ENCODE data around the gene PIGQ.
"Not testable (repeated sequence)": the region's sequence is repeated elsewhere in the genome, so short reads cannot be mapped to it uniquely, and the experiment has no call there.

PIGQ gene

GRCh38 chr16:593406-593805 is 23.6 kb downstream of the PIGQ start:
- FAIRE-seq = no peak
- TF ChIP-seq TAF1 (IDR thresholded peaks at IDR 0.05; ENCODE audit: borderline replicate concordance, low read depth, low read length) (no peak), POLR2AphosphoS5 (IDR thresholded peaks at IDR 0.05; ENCODE audit: low read depth, low read length) (no peak)
- no peak for DNase-seq (ENCODE audit: insufficient read length)

- FAIRE-seq (no peak), DNase-seq (ENCODE audit: insufficient read length) (no peak)
- TF ChIP-seq POLR2A (IDR thresholded peaks at IDR 0.05; ENCODE audit: low read depth, low read length) = no peak
- no peak for TF ChIP-seq POLR2AphosphoS5 (IDR thresholded peaks at IDR 0.05; ENCODE audit: low read depth, low read length)
- TF ChIP-seq TAF1 (IDR thresholded peaks at IDR 0.05; ENCODE audit: borderline replicate concordance, low read depth, low read length) = no peak
Measured at GRCh38 chr16:593807-594206, 24.0 kb downstream of the PIGQ start.

- no peak for DNase-seq (ENCODE audit: insufficient read length)
- no peak for FAIRE-seq
Measured at GRCh38 chr16:595094-595528, 25.3 kb downstream of the PIGQ start.

GRCh38 chr16:595942-596735 is 26.4 kb downstream of the PIGQ start:
- DNase-seq (ENCODE audit: insufficient read length) (no peak), FAIRE-seq (no peak)
- TF ChIP-seq POLR2AphosphoS5 (IDR thresholded peaks at IDR 0.05; ENCODE audit: low read depth, low read length) (no peak), POLR2A (IDR thresholded peaks at IDR 0.05; ENCODE audit: low read depth, low read length) (no peak), TAF1 (IDR thresholded peaks at IDR 0.05; ENCODE audit: borderline replicate concordance, low read depth, low read length) (no peak)

More at GRCh38 chr16:595094-595528, 25.3 kb downstream of the PIGQ start:
- no peak for TF ChIP-seq TAF1 (IDR thresholded peaks at IDR 0.05; ENCODE audit: borderline replicate concordance, low read depth, low read length)
- no peak for TF ChIP-seq POLR2A (IDR thresholded peaks at IDR 0.05; ENCODE audit: low read depth, low read length)
- no peak for TF ChIP-seq POLR2AphosphoS5 (IDR thresholded peaks at IDR 0.05; ENCODE audit: low read depth, low read length)

GRCh38 chr16:596736-597060 is 26.9 kb downstream of the PIGQ start:
- no peak for DNase-seq (ENCODE audit: insufficient read length)
- TF ChIP-seq TAF1 (IDR thresholded peaks at IDR 0.05; ENCODE audit: borderline replicate concordance, low read depth, low read length) = no peak
- TF ChIP-seq POLR2A (IDR thresholded peaks at IDR 0.05; ENCODE audit: low read depth, low read length) = no peak
- no peak for TF ChIP-seq POLR2AphosphoS5 (IDR thresholded peaks at IDR 0.05; ENCODE audit: low read depth, low read length)
- no peak for FAIRE-seq

- not testable (repeated sequence) for DNase-seq (ENCODE audit: insufficient read length); FAIRE-seq
Measured at GRCh38 chr16:597655-598054, 27.9 kb downstream of the PIGQ start.

- DNase-seq (ENCODE audit: insufficient read length) (no peak), FAIRE-seq (no peak)
- TF ChIP-seq TAF1 (IDR thresholded peaks at IDR 0.05; ENCODE audit: borderline replicate concordance, low read depth, low read length) = no peak
- no peak for TF ChIP-seq POLR2AphosphoS5 (IDR thresholded peaks at IDR 0.05; ENCODE audit: low read depth, low read length)
- no peak for TF ChIP-seq POLR2A (IDR thresholded peaks at IDR 0.05; ENCODE audit: low read depth, low read length)
Measured at GRCh38 chr16:598823-599739, 29.3 kb downstream of the PIGQ start.

- TF ChIP-seq POLR2A (IDR thresholded peaks at IDR 0.05; ENCODE audit: low read depth, low read length) (no peak), POLR2AphosphoS5 (IDR thresholded peaks at IDR 0.05; ENCODE audit: low read depth, low read length) (no peak), TAF1 (IDR thresholded peaks at IDR 0.05; ENCODE audit: borderline replicate concordance, low read depth, low read length) (no peak)
- FAIRE-seq (no peak), DNase-seq (ENCODE audit: insufficient read length) (no peak)
Measured at GRCh38 chr16:600781-601180, 31.0 kb downstream of the PIGQ start.

GRCh38 chr16:603933-604332 is 34.2 kb downstream of the PIGQ start:
- TF ChIP-seq POLR2AphosphoS5 (IDR thresholded peaks at IDR 0.05; ENCODE audit: low read depth, low read length) = no peak
- no peak for TF ChIP-seq POLR2A (IDR thresholded peaks at IDR 0.05; ENCODE audit: low read depth, low read length)
- no peak for TF ChIP-seq TAF1 (IDR thresholded peaks at IDR 0.05; ENCODE audit: borderline replicate concordance, low read depth, low read length)
- FAIRE-seq (no peak), DNase-seq (ENCODE audit: insufficient read length) (no peak)

- FAIRE-seq (no peak), DNase-seq (ENCODE audit: insufficient read length) (no peak)
- TF ChIP-seq TAF1 (IDR thresholded peaks at IDR 0.05; ENCODE audit: borderline replicate concordance, low read depth, low read length) (no peak), POLR2AphosphoS5 (IDR thresholded peaks at IDR 0.05; ENCODE audit: low read depth, low read length) (no peak), POLR2A (IDR thresholded peaks at IDR 0.05; ENCODE audit: low read depth, low read length) (no peak)
Measured at GRCh38 chr16:606656-607307, 37.0 kb downstream of the PIGQ start.

- no peak for FAIRE-seq
- TF ChIP-seq TAF1 (IDR thresholded peaks at IDR 0.05; ENCODE audit: borderline replicate concordance, low read depth, low read length) (no peak), POLR2A (IDR thresholded peaks at IDR 0.05; ENCODE audit: low read depth, low read length) (no peak), POLR2AphosphoS5 (IDR thresholded peaks at IDR 0.05; ENCODE audit: low read depth, low read length) (no peak)
- no peak for DNase-seq (ENCODE audit: insufficient read length)
Measured at GRCh38 chr16:608019-608418, 38.3 kb downstream of the PIGQ start.
